OCI-LY1 (cell line): Measurements from ENCODE around the gene RSPH6A.

ENCODE experiments used
- CTCF ChIP-seq: fragments of 200-600 bp; sonication (generic), shearing (Covaris generic); IDR thresholded peaks from 2 replicates; pipeline ENCODE4 v1.5.1; 2017; ENCODE audit warnings: mild to moderate bottlenecking, antibody characterized with exemption, low read length, moderate library complexity, mixed read lengths
- EZH2 ChIP-seq: fragments of 200-600 bp; sonication (generic), shearing (Covaris generic); IDR thresholded peaks from 2 replicates; pipeline ENCODE4 v1.8.0; 2017; ENCODE audit warnings: borderline replicate concordance, mixed run types, mild to moderate bottlenecking, antibody characterized with exemption, low read length, moderate library complexity, mixed read lengths

- no peak for TF ChIP-seq CTCF
- no peak for TF ChIP-seq EZH2
Measured at GRCh38 chr19:45834970-45835369, 19.9 kb upstream of the RSPH6A start.
